ENCODE measurements around the gene CD55.

Gene CD55

GRCh38 chr1:207300970-207301369, 20.5 kb upstream of the CD55 start:
- Histone ChIP-seq H3K27ac (no peak overlapping the region), H3K4me3 (no peak overlapping the region), H3K36me3 (no peaks in the 10 kb centered on the region), H3K9ac (no peak overlapping the region), H3K9me3 (replicated peaks in 1 of 11) (peaks cover 0 to 17% (median 11%) of the 10 kb centered on the region in 11 experiments; a peak in 13 of 22 replicates), H3K4me1 (peaks cover 0 to 23% (median 0%) of the 10 kb centered on the region in 10 experiments; a peak in 6 of 20 replicates), H3K4me2 (no peak overlapping the region), H4K20me1 (no peaks in the 10 kb centered on the region), H3K27me3 (no peaks in the 10 kb centered on the region)
- no peak for TF ChIP-seq Cebpa-rat (IDR thresholded peaks at IDR 0.05)

DNA sequence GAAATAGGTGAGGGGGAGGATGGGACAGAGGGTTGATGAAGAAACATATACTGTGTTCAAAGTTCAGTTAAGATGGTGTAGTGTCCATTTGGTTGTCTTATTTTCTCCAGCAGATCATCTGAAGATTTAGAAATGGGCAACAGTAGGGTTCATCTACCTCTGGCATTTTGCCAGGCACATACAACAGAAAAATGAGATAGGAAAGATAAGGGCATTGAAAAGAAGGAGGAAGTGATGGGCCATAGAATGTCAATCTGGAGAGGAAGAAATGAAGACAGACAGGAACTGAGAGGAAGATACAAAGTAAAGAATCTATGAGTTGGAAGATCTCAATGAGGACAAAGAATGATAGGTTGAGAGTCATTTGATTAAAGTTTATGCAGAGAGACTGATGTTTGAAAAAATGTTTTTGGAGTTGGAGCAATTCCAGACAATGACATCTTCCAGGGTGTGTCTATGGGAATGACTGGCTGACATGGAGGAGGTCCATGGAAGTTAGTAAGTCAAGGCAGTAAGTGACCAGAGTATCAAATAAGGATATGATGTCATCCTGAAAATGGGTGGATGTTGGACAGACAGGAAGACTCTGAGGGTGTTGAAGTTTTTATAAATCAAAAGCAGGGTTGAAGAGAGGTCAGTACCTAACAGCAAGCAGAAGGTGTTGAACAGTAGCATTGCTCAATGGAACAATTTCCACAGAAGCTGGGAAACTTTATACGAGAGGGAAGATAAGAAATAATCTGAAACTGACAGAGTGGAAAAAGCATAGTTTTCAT, 18.7 kb upstream of the CD55 start:
- TF ChIP-seq Cebpa-rat (IDR thresholded peaks at IDR 0.05) = no peak
- Histone ChIP-seq H3K9me3 (replicated peaks in 1 of 11) (peaks cover 0 to 17% (median 10%) of the 10 kb centered on the region in 11 experiments; a peak in 12 of 22 replicates), H3K4me2 (peak overlapping the region in 1 of 11 experiments; percentile 12; a peak in 1 of 22 replicates), H3K27ac (no peak overlapping the region), H3K4me1 (peaks cover 0 to 24% (median 0%) of the 10 kb centered on the region in 10 experiments; a peak in 6 of 20 replicates), H3K4me3 (no peak overlapping the region), H3K9ac (no peak overlapping the region), H3K27me3 (no peaks in the 10 kb centered on the region), H4K20me1 (no peaks in the 10 kb centered on the region), H3K36me3 (no peaks in the 10 kb centered on the region)

DNA sequence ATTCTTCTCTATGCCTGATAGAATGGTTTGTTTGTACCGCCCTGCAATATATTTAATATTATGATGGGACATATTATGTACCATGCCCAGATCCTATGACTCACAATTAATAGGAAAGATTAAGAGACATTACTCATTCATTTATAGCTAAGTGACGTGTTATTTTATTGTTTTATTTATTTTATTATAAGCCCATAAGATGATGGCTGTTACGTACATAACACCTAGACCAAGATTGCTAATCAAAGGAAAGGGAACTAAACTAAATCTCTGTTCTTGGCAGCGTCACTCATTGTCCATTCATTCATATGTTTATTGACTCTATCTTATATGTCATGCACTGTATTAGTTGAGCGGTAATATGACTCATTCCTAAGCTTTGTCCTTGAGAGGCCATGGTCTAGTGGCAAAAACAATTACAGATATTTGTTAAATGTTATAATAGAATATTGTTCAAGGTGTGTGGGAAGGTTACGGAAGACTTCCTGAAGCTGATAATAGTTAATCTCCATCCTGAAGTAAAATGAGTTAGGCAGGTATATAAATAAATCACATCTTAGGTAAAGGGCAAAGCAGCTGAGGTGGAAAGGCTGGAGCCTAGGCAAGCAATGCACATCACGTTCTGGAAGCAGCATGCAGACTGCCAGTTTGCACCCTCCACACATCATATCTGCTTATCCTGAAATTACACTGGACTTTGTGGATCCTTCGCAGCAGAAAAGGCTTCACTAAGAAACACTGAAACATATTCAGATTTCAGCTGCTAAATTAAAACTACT, 16.6 kb upstream of the CD55 start:
- H3K4me2 ChIP-seq = no peak overlapping the region
- H3K9ac ChIP-seq = no peak overlapping the region
- H3K9me3 ChIP-seq (replicated peaks in 1 of 11) = peaks cover 0 to 20% (median 10%) of the 10 kb centered on the region in 11 experiments; a peak in 12 of 22 replicates
- no peaks in the 10 kb centered on the region for H4K20me1 ChIP-seq
- no peak overlapping the region for H3K27ac ChIP-seq
- H3K36me3 ChIP-seq = no peaks in the 10 kb centered on the region
- peaks cover 4 to 28% (median 14%) of the 10 kb centered on the region in 10 experiments; a peak in 19 of 20 replicates for H3K4me1 ChIP-seq
- no peak overlapping the region for H3K4me3 ChIP-seq
- no peak for TF ChIP-seq Cebpa-rat (IDR thresholded peaks at IDR 0.05)
- no peaks in the 10 kb centered on the region for H3K27me3 ChIP-seq

GRCh38 chr1:207305489-207305873, 16.0 kb upstream of the CD55 start:
- no peak overlapping the region for H3K4me3 ChIP-seq
- peaks cover 0 to 23% (median 10%) of the 10 kb centered on the region in 11 experiments; a peak in 12 of 22 replicates for H3K9me3 ChIP-seq (replicated peaks in 1 of 11)
- no peak for TF ChIP-seq Cebpa-rat (IDR thresholded peaks at IDR 0.05)
- no peaks in the 10 kb centered on the region for H4K20me1 ChIP-seq
- H3K27ac ChIP-seq = no peak overlapping the region
- no peak overlapping the region for H3K9ac ChIP-seq
- no peaks in the 10 kb centered on the region for H3K27me3 ChIP-seq
- peaks cover 7 to 34% (median 17%) of the 10 kb centered on the region in 10 experiments; a peak in 19 of 20 replicates for H3K4me1 ChIP-seq
- H3K4me2 ChIP-seq = no peak overlapping the region
- no peaks in the 10 kb centered on the region for H3K36me3 ChIP-seq

DNA sequence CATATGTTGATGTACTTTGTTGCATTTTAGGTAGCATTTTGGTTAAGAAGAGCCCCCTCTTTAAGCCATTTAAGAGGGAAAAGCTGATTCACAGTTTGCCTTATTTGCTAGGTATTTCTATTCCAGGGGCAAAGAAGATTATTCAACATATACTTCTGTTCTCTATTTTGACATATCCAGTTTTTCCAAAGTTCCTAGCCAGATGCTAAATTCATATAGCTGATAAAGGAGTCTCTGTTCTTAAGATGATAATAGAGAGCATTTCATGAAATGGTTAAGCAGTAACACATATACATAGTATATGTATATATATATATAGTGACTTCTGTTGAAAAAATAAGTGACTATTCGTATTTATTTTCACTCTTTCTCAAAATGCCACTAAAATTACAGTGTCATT, 15.5 kb upstream of the CD55 start:
- no peaks in the 10 kb centered on the region for H3K36me3 ChIP-seq
- H3K27ac ChIP-seq = no peak overlapping the region
- H4K20me1 ChIP-seq = no peaks in the 10 kb centered on the region
- H3K9me3 ChIP-seq (replicated peaks in 1 of 11) = peaks cover 0 to 23% (median 10%) of the 10 kb centered on the region in 11 experiments; a peak in 12 of 22 replicates
- H3K4me2 ChIP-seq = no peak overlapping the region
- H3K27me3 ChIP-seq = no peaks in the 10 kb centered on the region
- peaks cover 13 to 40% (median 23%) of the 10 kb centered on the region in 10 experiments for H3K4me1 ChIP-seq
- no peak overlapping the region for H3K4me3 ChIP-seq
- no peak for TF ChIP-seq Cebpa-rat (IDR thresholded peaks at IDR 0.05)
- H3K9ac ChIP-seq = no peak overlapping the region

GRCh38 chr1:207306603-207307002, 14.9 kb upstream of the CD55 start:
- Histone ChIP-seq H3K36me3 (no peaks in the 10 kb centered on the region), H3K9ac (no peak overlapping the region), H3K9me3 (replicated peaks in 1 of 11) (peaks cover 0 to 23% (median 10%) of the 10 kb centered on the region in 11 experiments; a peak in 12 of 22 replicates), H3K4me1 (peaks cover 19 to 45% (median 28%) of the 10 kb centered on the region in 10 experiments), H3K4me3 (no peak overlapping the region), H3K27me3 (no peaks in the 10 kb centered on the region), H3K4me2 (no peak overlapping the region), H3K27ac (no peak overlapping the region), H4K20me1 (no peaks in the 10 kb centered on the region)
- TF ChIP-seq Cebpa-rat (IDR thresholded peaks at IDR 0.05) = no peak

- peaks cover 0 to 12% (median 3%) of the 10 kb centered on the region in 11 experiments; a peak in 11 of 22 replicates for H3K9me3 ChIP-seq (replicated peaks in 1 of 11)
- TF ChIP-seq Cebpa-rat (IDR thresholded peaks at IDR 0.05) = no peak
- peaks cover 19 to 60% (median 47%) of the 10 kb centered on the region in 10 experiments for H3K4me1 ChIP-seq
- H3K4me3 ChIP-seq = no peak overlapping the region
- peak overlapping the region in 5 of 11 experiments; percentile 7 to 80 (median 71); a peak in 9 of 22 replicates for H3K4me2 ChIP-seq
- no peaks in the 10 kb centered on the region for H3K36me3 ChIP-seq
- peak overlapping the region in 5 of 11 experiments; percentile 11 to 82 (median 77); a peak in 6 of 22 replicates for H3K27ac ChIP-seq
- no peaks in the 10 kb centered on the region for H4K20me1 ChIP-seq
- no peak overlapping the region for H3K9ac ChIP-seq
- no peaks in the 10 kb centered on the region for H3K27me3 ChIP-seq
These were observed 12.9 kb upstream of the CD55 start for GRCh38 chr1:207308451-207309190.

DNA sequence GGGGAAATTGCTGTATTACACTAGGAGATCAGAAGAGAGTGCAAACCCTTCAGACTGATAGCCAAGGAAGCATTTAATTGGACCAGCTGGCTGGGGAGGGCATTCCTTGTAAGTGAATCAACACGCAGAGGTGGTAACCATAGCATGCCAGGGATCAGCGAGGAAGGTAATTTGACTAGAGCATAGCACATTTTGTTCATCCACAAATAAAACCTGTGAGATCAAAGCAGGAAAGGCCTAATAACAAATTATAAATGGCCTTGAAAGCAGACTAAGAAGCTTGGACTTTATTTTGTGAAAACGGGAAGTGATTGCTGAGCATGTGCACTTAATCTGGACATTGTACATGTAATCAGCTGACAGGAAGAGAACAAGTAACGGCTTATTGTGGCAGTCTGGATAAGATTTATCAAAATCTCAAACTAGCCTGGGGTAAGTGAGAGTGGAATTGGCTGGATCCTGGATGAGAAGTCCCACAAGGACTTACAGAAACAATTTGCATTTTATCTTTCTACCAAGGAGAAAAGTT, 11.7 kb upstream of the CD55 start:
- Histone ChIP-seq H3K4me3 (peak overlapping the region in 1 of 10 experiments; percentile 39; a peak in 2 of 20 replicates), H3K4me2 (peak overlapping the region; percentile 23 to 80 (median 55); a peak in 21 of 22 replicates), H3K36me3 (no peaks in the 10 kb centered on the region), H3K27me3 (no peaks in the 10 kb centered on the region), H3K9me3 (replicated peaks in 1 of 11) (peaks cover 0 to 8% (median 0%) of the 10 kb centered on the region in 11 experiments; a peak in 2 of 22 replicates), H3K4me1 (peaks cover 19 to 72% (median 49%) of the 10 kb centered on the region in 10 experiments), H4K20me1 (no peaks in the 10 kb centered on the region), H3K9ac (peak overlapping the region in 4 of 11 experiments; percentile 32 to 58 (median 40); a peak in 7 of 22 replicates), H3K27ac (peak overlapping the region; percentile 29 to 82 (median 67); a peak in 19 of 22 replicates)
- TF ChIP-seq Cebpa-rat (IDR thresholded peaks at IDR 0.05) = no peak
